Left ventricle myocardium inferior (tissue), 1 donor: ENCODE results near the gene ZNF101. TPM values are rescaled to one million over a fixed set of nuclear protein-coding genes. Genes with fewer than 3 reads are reported as not detected.
"Not testable (repeated sequence)": the region's sequence is repeated elsewhere in the genome, so short reads cannot be mapped to it uniquely, and the experiment has no call there.

Source experiments
- DNase-seq: peaks from one replicate; pipeline ENCODE4 v3.0.0-alpha.2; 2020
- H3K27ac ChIP-seq: fragments of 200-600 bp; replicated peaks from 2 replicates; pipeline ENCODE4 v1.8.0; 2021
- H3K27me3 ChIP-seq: fragments of 200-600 bp; 2 replicates; pipeline ENCODE4 v1.8.0; 2021; ENCODE audit warnings: low read depth
- H3K36me3 ChIP-seq: fragments of 200-600 bp; 2 replicates; pipeline ENCODE4 v1.8.0; 2021
- H3K4me1 ChIP-seq: fragments of 200-600 bp; 2 replicates; pipeline ENCODE4 v1.8.0; 2021
- H3K4me3 ChIP-seq: fragments of 200-600 bp; 2 replicates; pipeline ENCODE4 v1.8.0; 2021; ENCODE audit warnings: mild to moderate bottlenecking, moderate library complexity
- H3K9me3 ChIP-seq: fragments of 200-600 bp; replicated peaks from 2 replicates; pipeline ENCODE4 v1.8.0; 2021
- intact Hi-C: fragments of 100-400 bp; cut with micrococcal nuclease; formaldehyde crosslinking; loops from one replicate; pipeline ENCODE4 v1.11.0; 2022
- total RNA-seq: library from RNA; stranded (reverse); fragmentation: NEBNext Ultra II Directional; extraction: Animal tissue kit (Norgen Biotek cat#: 25700); gene quantifications from one replicate; pipeline ENCODE4 v1.2.1, GENCODE V29; 2021
- TF ChIP-seq, protein P1 (sequence below): fragments of 200-600 bp; IDR thresholded peaks from 2 replicates; pipeline ENCODE4 v1.8.0; 2021; ENCODE audit warnings: antibody characterized with exemption, mild to moderate bottlenecking, borderline replicate concordance
- donor health status: DM: no; HTN: yes; CAD: no; lungs with severe emphysema.

The ZNF101 gene
- total RNA-seq, 1 donor from 2014 or later, result 4.2 TPM

DNA sequence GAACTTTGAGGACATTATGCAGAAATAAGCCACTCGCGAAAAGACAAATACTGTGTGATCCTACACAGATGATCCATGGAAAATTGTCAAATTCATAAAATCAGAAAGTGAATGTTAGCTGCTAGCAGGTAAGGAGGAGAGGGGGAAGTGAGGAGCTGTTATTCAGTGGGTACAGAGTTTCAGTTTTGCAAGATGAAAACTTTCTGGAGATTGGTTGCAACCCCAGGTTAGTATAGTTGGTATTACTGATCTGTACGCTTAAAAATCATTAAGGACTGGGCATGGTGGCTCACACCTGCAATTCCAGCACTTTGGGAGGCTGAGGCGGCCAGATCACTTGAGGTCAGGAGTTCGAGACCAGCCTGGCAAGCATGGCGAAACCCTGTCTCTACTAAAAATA lies 17.9 kb downstream of the ZNF101 start:
- Histone ChIP-seq H3K27me3 (no peaks in the 10 kb centered on the region), H3K9me3 (peaks cover 49% of the 10 kb centered on the region), H3K36me3 (peaks cover 31% of the 10 kb centered on the region), H3K4me3 (no peak overlapping the region), H3K4me1 (no peaks in the 10 kb centered on the region), H3K27ac (no peak overlapping the region)
- TF ChIP-seq, protein P1, sequence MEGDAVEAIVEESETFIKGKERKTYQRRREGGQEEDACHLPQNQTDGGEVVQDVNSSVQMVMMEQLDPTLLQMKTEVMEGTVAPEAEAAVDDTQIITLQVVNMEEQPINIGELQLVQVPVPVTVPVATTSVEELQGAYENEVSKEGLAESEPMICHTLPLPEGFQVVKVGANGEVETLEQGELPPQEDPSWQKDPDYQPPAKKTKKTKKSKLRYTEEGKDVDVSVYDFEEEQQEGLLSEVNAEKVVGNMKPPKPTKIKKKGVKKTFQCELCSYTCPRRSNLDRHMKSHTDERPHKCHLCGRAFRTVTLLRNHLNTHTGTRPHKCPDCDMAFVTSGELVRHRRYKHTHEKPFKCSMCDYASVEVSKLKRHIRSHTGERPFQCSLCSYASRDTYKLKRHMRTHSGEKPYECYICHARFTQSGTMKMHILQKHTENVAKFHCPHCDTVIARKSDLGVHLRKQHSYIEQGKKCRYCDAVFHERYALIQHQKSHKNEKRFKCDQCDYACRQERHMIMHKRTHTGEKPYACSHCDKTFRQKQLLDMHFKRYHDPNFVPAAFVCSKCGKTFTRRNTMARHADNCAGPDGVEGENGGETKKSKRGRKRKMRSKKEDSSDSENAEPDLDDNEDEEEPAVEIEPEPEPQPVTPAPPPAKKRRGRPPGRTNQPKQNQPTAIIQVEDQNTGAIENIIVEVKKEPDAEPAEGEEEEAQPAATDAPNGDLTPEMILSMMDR, result no peak
- intact Hi-C loops, result no loop called here
- DNase-seq, result no peak

DNA sequence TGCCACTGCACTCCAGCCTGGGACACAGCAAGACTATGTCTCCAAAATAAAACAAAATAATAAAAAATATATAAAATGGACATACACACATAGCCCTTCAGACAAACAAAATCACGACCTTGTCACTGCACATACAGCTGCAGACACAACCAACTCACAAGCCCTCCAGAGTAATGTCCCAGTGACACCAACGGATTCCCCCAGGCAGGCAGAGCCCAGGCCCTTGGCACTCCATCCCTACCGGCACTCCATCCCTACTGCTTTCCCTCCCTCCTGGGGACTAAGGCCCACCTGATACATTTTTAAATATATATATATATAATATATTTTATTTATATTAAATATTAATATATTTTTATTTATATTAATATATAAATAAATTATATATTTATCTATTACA lies 18.5 kb downstream of the ZNF101 start:
- peaks cover 45% of the 10 kb centered on the region for H3K9me3 ChIP-seq
- no peak overlapping the region for H3K27ac ChIP-seq
- no peaks in the 10 kb centered on the region for H3K4me1 ChIP-seq
- no peak overlapping the region for H3K4me3 ChIP-seq
- intact Hi-C loops, result no loop called here
- TF ChIP-seq, protein P1, result no peak
- no peak for DNase-seq
- peaks cover 26% of the 10 kb centered on the region for H3K36me3 ChIP-seq
- no peaks in the 10 kb centered on the region for H3K27me3 ChIP-seq

DNA sequence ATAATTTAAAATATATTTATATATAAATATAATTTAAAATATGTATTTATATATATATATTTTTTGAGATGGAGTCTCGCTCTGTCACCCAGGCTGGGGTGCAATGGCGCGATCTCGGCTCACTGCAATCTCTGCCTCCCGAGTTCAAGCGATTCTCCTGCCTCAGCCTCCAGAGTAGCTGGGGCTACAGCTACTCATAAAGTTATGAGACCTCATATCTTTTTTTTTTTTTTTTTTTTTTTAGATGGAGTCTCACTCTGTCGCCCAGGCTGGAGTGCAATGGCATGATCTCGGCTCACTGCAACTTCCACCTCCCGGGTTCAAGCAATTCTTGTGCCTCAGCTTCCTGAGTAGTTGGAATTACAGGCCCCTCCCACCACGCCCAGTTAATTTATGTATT lies 20.4 kb downstream of the ZNF101 start:
- H3K27me3 ChIP-seq, H3K27ac ChIP-seq, DNase-seq, H3K4me3 ChIP-seq, intact Hi-C loops, H3K4me1 ChIP-seq: not testable (repeated sequence)
- Histone ChIP-seq H3K36me3 (peaks cover 15% of the 10 kb centered on the region), H3K9me3 (peaks cover 31% of the 10 kb centered on the region)

DNA sequence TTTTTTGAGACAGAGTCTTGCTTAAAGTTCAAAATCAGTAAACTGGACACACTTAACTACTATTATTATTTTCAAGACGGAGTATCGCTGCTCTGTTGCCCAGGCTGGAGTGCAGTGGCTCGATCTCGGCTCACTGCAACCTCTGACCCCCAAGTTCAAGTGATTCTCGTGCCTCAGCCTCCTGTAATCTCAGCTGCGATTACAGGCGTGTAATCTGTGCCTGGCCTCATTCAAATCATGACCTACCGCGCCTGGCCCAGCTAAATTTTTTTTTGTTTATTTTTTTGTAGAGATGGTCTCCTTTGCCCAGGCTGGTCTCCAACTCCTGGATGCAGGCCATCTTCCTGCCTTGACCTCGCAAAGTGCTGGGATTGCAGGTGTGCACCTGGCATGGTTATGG lies 23.0 kb downstream of the ZNF101 start:
- TF ChIP-seq, protein P1, result no peak
- Histone ChIP-seq H3K9me3 (peaks cover 7% of the 10 kb centered on the region), H3K4me3 (no peak overlapping the region), H3K4me1 (no peaks in the 10 kb centered on the region), H3K36me3 (no peaks in the 10 kb centered on the region), H3K27me3 (no peaks in the 10 kb centered on the region), H3K27ac (no peak overlapping the region)
- intact Hi-C loops, result no loop called here
- no peak for DNase-seq

DNA sequence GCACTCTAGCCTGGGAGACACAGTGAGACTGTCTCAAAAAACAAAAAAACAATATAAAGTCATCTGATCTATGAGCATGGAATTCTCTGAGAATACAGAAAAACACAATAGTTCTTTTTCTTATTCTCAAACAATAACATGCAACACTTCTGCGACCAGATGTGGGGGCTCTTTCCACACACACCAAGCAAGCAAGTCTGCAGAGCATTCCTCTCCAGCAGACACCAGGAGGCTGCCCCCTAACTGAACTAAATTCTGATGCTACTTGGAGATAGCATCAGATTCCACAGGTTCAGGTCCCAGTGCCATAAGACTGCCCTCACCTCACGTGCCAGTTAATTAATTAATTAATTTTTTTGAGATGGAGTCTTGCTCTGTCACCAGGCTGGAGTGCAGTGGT lies 27.7 kb downstream of the ZNF101 start:
- no peak for DNase-seq
- TF ChIP-seq, protein P1, result no peak
- Histone ChIP-seq H3K4me1 (no peaks in the 10 kb centered on the region), H3K27me3 (no peaks in the 10 kb centered on the region), H3K27ac (no peak overlapping the region), H3K9me3 (peaks cover 50% of the 10 kb centered on the region), H3K4me3 (no peak overlapping the region), H3K36me3 (peaks cover 15% of the 10 kb centered on the region)
- intact Hi-C loops, result no loop called here

DNA sequence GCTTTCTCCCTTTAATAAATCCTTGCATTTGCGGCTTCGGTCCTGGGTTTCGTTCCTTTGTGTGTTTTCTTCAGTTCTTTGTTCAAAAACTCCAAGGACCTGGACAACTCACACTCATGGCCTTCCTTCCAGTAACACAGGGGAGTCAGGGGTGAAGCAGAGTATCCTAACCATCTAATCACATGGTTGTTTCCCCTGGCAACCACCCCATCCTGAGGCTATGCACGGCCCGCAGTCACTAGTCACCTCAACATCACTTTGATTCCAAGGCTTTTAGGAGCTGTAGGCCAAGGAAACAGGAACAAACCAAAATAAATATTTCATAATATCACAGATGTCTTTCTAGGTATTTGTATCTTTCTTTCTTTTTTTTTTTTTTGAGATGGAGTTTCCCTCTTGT lies 28.9 kb downstream of the ZNF101 start:
- TF ChIP-seq, protein P1, result no peak
- peaks cover 24% of the 10 kb centered on the region for H3K36me3 ChIP-seq
- no peak overlapping the region for H3K27ac ChIP-seq
- no peak for DNase-seq
- no peaks in the 10 kb centered on the region for H3K27me3 ChIP-seq
- no peak overlapping the region for H3K4me3 ChIP-seq
- H3K4me1 ChIP-seq, result no peaks in the 10 kb centered on the region
- intact Hi-C loops, result no loop called here
- peaks cover 62% of the 10 kb centered on the region for H3K9me3 ChIP-seq

DNA sequence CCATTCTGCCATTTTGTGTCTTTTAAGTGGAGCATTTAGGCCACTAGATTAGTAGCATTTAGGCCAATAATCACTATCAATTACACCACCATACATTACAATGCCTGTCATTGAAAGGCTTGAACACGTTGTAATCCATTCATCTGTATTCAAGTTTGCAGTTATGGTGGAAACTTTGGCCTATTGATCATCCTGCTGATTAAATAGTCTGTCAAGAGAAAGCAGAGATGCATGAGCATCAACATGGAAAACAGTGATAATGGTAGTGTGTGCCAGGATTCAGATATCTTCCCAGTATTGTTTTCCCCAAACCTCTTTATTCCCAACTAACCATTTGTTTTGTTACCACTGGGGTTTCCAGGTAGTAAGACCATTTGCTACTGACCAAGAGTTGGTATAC lies 31.9 kb downstream of the ZNF101 start:
- H3K9me3 ChIP-seq, result peaks cover 91% of the 10 kb centered on the region
- not testable (repeated sequence) for DNase-seq

More for the DNA sequence above, 31.9 kb downstream of the ZNF101 start:
- peaks cover 52% of the 10 kb centered on the region for H3K36me3 ChIP-seq
- H3K4me1 ChIP-seq, H3K27me3 ChIP-seq, H3K27ac ChIP-seq, intact Hi-C loops, H3K4me3 ChIP-seq: not testable (repeated sequence)
